ENCODE data around the gene ASTL. TPM values are rescaled to one million over a fixed set of nuclear protein-coding genes. Genes with fewer than 3 reads are reported as not detected.

The ASTL gene
- total RNA-seq, 1 donor from 2014 or later: not detected

- Mint-ChIP-seq H3K4me1 (ENCODE audit: unreplicated experiment) (peaks cover 6% of the 10 kb centered on the region), H3K4me3 (ENCODE audit: unreplicated experiment) (peak overlapping the region; percentile 59), H3K9me3 (ENCODE audit: unreplicated experiment) (no peaks in the 10 kb centered on the region), H3K36me3 (ENCODE audit: unreplicated experiment) (no peaks in the 10 kb centered on the region), H3K27ac (ENCODE audit: unreplicated experiment) (no peak overlapping the region), H3K27me3 (ENCODE audit: unreplicated experiment) (peaks cover 23% of the 10 kb centered on the region)
- no peak for TF ChIP-seq CTCF (IDR thresholded peaks at IDR 0.05)
- DNase-seq (ENCODE audit: extremely low spot score, unreplicated experiment): no peak
Measured at GRCh38 chr2:96114903-96115581, 23.3 kb downstream of the ASTL start.

GRCh38 chr2:96114546-96114902, 23.8 kb downstream of the ASTL start:
- H3K36me3 Mint-ChIP-seq (ENCODE audit: unreplicated experiment): no peaks in the 10 kb centered on the region
- peak overlapping the region; percentile 22 for H3K4me3 Mint-ChIP-seq (ENCODE audit: unreplicated experiment)
- peaks cover 19% of the 10 kb centered on the region for H3K27me3 Mint-ChIP-seq (ENCODE audit: unreplicated experiment)
- TF ChIP-seq CTCF (IDR thresholded peaks at IDR 0.05): no peak
- H3K27ac Mint-ChIP-seq (ENCODE audit: unreplicated experiment): no peak overlapping the region
- H3K4me1 Mint-ChIP-seq (ENCODE audit: unreplicated experiment): peaks cover 6% of the 10 kb centered on the region
- no peaks in the 10 kb centered on the region for H3K9me3 Mint-ChIP-seq (ENCODE audit: unreplicated experiment)
- DNase-seq (ENCODE audit: extremely low spot score, unreplicated experiment): no peak

- H3K9me3 Mint-ChIP-seq (ENCODE audit: unreplicated experiment): no peaks in the 10 kb centered on the region
- no peak for TF ChIP-seq CTCF (IDR thresholded peaks at IDR 0.05)
- no peak overlapping the region for H3K27ac Mint-ChIP-seq (ENCODE audit: unreplicated experiment)
- no peaks in the 10 kb centered on the region for H3K36me3 Mint-ChIP-seq (ENCODE audit: unreplicated experiment)
- peaks cover 13% of the 10 kb centered on the region for H3K27me3 Mint-ChIP-seq (ENCODE audit: unreplicated experiment)
- no peak for DNase-seq (ENCODE audit: extremely low spot score, unreplicated experiment)
- no peak overlapping the region for H3K4me3 Mint-ChIP-seq (ENCODE audit: unreplicated experiment)
- peaks cover 8% of the 10 kb centered on the region for H3K4me1 Mint-ChIP-seq (ENCODE audit: unreplicated experiment)
Measured at GRCh38 chr2:96113951-96114350, 24.4 kb downstream of the ASTL start.

GRCh38 chr2:96113367-96113677, 25.0 kb downstream of the ASTL start:
- Mint-ChIP-seq H3K27me3 (ENCODE audit: unreplicated experiment) (peaks cover 8% of the 10 kb centered on the region), H3K9me3 (ENCODE audit: unreplicated experiment) (no peaks in the 10 kb centered on the region), H3K36me3 (ENCODE audit: unreplicated experiment) (no peaks in the 10 kb centered on the region), H3K27ac (ENCODE audit: unreplicated experiment) (no peak overlapping the region), H3K4me1 (ENCODE audit: unreplicated experiment) (peaks cover 14% of the 10 kb centered on the region), H3K4me3 (ENCODE audit: unreplicated experiment) (no peak overlapping the region)
- no peak for DNase-seq (ENCODE audit: extremely low spot score, unreplicated experiment)
- no peak for TF ChIP-seq CTCF (IDR thresholded peaks at IDR 0.05)

GRCh38 chr2:96112501-96113366, 25.6 kb downstream of the ASTL start:
- Mint-ChIP-seq H3K4me3 (ENCODE audit: unreplicated experiment) (no peak overlapping the region), H3K36me3 (ENCODE audit: unreplicated experiment) (no peaks in the 10 kb centered on the region), H3K4me1 (ENCODE audit: unreplicated experiment) (peaks cover 17% of the 10 kb centered on the region), H3K27me3 (ENCODE audit: unreplicated experiment) (peaks cover 8% of the 10 kb centered on the region), H3K9me3 (ENCODE audit: unreplicated experiment) (no peaks in the 10 kb centered on the region), H3K27ac (ENCODE audit: unreplicated experiment) (no peak overlapping the region)
- no peak for DNase-seq (ENCODE audit: extremely low spot score, unreplicated experiment)
- no peak for TF ChIP-seq CTCF (IDR thresholded peaks at IDR 0.05)

Measured in osteocyte (in vitro differentiated cells).